ENCODE measurements around the gene KIFC3.

- TF ChIP-seq CTCF (IDR thresholded peaks at IDR 0.05) (no peak), EP300 (IDR thresholded peaks at IDR 0.05) (no peak), POLR2AphosphoS5 (IDR thresholded peaks at IDR 0.05) (no peak), POLR2A (IDR thresholded peaks at IDR 0.05) (no peak)
Measured at GRCh38 chr16:57770361-57770760, 31.9 kb downstream of the KIFC3 start.

Data from sigmoid colon (tissue), 4 donors.